ENCODE data around the gene C1GALT1.
"Not testable (repeated sequence)": the region's sequence is repeated elsewhere in the genome, so short reads cannot be mapped to it uniquely, and the experiment has no call there.

DNA sequence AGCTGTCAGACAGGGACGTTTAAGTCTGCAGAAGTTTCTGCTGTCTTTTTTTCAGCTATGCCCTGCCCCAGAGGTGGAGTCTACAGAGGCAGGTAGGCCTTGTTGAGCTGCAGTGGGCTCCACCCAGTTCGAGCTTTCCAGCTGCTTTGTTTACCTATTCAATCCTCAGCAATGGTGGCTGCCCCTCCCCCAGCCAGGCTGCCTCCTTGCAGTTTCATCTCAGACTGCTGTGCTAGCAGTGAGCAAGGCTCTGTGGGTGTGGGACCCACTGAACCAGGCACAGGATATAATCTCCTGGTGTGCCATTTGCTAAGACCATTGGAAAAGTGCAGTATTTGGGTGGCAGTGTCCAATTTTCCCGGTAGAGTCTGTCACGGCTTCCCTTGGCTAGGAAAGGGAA lies 37.2 kb upstream of the C1GALT1 start:
- TF ChIP-seq, protein P1, sequence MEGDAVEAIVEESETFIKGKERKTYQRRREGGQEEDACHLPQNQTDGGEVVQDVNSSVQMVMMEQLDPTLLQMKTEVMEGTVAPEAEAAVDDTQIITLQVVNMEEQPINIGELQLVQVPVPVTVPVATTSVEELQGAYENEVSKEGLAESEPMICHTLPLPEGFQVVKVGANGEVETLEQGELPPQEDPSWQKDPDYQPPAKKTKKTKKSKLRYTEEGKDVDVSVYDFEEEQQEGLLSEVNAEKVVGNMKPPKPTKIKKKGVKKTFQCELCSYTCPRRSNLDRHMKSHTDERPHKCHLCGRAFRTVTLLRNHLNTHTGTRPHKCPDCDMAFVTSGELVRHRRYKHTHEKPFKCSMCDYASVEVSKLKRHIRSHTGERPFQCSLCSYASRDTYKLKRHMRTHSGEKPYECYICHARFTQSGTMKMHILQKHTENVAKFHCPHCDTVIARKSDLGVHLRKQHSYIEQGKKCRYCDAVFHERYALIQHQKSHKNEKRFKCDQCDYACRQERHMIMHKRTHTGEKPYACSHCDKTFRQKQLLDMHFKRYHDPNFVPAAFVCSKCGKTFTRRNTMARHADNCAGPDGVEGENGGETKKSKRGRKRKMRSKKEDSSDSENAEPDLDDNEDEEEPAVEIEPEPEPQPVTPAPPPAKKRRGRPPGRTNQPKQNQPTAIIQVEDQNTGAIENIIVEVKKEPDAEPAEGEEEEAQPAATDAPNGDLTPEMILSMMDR (IDR thresholded peaks at IDR 0.05; ENCODE audit: insufficient read depth, low read length), result not testable (repeated sequence)
- TF ChIP-seq POLR2AphosphoS5 (IDR thresholded peaks at IDR 0.05; ENCODE audit: low read depth), result not testable (repeated sequence)
- TF ChIP-seq, protein P2, sequence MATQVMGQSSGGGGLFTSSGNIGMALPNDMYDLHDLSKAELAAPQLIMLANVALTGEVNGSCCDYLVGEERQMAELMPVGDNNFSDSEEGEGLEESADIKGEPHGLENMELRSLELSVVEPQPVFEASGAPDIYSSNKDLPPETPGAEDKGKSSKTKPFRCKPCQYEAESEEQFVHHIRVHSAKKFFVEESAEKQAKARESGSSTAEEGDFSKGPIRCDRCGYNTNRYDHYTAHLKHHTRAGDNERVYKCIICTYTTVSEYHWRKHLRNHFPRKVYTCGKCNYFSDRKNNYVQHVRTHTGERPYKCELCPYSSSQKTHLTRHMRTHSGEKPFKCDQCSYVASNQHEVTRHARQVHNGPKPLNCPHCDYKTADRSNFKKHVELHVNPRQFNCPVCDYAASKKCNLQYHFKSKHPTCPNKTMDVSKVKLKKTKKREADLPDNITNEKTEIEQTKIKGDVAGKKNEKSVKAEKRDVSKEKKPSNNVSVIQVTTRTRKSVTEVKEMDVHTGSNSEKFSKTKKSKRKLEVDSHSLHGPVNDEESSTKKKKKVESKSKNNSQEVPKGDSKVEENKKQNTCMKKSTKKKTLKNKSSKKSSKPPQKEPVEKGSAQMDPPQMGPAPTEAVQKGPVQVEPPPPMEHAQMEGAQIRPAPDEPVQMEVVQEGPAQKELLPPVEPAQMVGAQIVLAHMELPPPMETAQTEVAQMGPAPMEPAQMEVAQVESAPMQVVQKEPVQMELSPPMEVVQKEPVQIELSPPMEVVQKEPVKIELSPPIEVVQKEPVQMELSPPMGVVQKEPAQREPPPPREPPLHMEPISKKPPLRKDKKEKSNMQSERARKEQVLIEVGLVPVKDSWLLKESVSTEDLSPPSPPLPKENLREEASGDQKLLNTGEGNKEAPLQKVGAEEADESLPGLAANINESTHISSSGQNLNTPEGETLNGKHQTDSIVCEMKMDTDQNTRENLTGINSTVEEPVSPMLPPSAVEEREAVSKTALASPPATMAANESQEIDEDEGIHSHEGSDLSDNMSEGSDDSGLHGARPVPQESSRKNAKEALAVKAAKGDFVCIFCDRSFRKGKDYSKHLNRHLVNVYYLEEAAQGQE (IDR thresholded peaks at IDR 0.05; ENCODE audit: insufficient replicate concordance, low read depth), result not testable (repeated sequence)
